ENCODE data around the gene UGCG. TPM values are rescaled to one million over a fixed set of nuclear protein-coding genes. Genes with fewer than 3 reads are reported as not detected.

The UGCG gene
- total and polyA plus RNA-seq, 2 of the 4 experiments (the other 2 are of a cell fraction) = 84.2 to 104 TPM

DNA sequence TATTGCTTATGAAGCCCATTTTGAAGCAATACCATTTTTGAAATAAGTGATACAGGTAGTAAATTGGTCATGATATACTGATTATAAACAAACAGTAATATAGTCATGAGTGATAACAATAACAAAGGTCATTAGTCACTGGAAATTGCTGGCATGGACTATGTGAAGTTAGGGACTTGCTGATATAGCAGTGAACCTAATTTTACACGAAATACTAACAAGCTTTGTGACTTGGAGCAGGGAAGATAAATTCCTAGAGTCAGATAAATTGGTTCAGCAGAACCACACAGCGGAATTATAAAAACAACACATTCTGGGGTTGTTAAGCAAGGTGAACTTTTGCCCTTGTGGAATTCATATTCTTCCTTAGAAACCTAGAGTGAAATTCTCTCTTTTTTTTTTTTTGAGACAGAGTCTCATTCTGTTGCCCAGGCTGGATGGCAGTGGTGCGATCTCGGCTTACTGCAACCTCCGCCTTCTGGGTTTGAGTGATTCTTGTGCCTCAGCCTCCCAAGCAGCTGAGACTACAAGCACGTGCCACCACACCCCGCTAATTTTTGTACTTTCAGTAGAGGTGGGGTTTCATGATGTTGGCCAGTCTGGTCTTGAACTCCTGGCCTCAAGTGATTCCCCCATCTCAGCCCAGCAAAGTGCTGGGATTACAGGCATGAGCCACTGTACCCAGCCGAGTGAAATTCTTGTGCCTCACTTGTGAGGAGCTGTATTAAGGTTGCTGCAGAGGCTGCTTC is 6.0 kb downstream of the UGCG start:
- Histone ChIP-seq H3K9ac (ENCODE audit: low read depth, low read length) (peak overlapping the region; percentile 54), H3K18ac (ENCODE audit: low read depth, low read length) (peak overlapping the region; percentile 42), H3K9me3 (ENCODE audit: control insufficient read depth, insufficient read depth, low read length) (no peaks in the 10 kb centered on the region), H2BK120ac (ENCODE audit: low read depth, low read length) (no peak overlapping the region), H3K56ac (ENCODE audit: extremely low read depth, insufficient read depth, low read length) (no peak overlapping the region), H2BK20ac (ENCODE audit: low read depth, low read length) (no peak overlapping the region), H2BK15ac (ENCODE audit: low read depth, low read length) (no peak overlapping the region), H3K79me1 (ENCODE audit: low read depth in 1 of 2, low read length in 2 of 2) (peaks cover 0 to 38% of the 10 kb centered on the region in 2 experiments; a peak in 2 of 4 replicates), H3K23ac (ENCODE audit: low read depth, low read length) (peak overlapping the region; percentile 29), H2AK9ac (replicated peaks; ENCODE audit: low read depth, low read length, poor library complexity) (no peak overlapping the region), H3K4ac (ENCODE audit: low read depth, low read length) (peak overlapping the region; percentile 56), H3K4me1 (ENCODE audit: control insufficient read depth, insufficient read depth, low read length) (peaks cover 29% of the 10 kb centered on the region), H3K27me3 (ENCODE audit: control insufficient read depth, insufficient read depth, low read length) (no peaks in the 10 kb centered on the region), H3K4me3 (ENCODE audit: insufficient read depth, low read depth, low read length) (peak overlapping the region; percentile 98; the same call in 1 of the 2 replicates), H4K8ac (ENCODE audit: low read depth in 2 of 2, low read length in 2 of 2) (peak overlapping the region; percentile 41 to 54; a peak in 3 of 4 replicates), H3K9me1 (ENCODE audit: insufficient read depth, low read length) (peaks cover 21% of the 10 kb centered on the region), H3K27ac (ENCODE audit: insufficient read depth, low read length) (peak overlapping the region; percentile 55), H4K5ac (ENCODE audit: low read depth, low read length) (peak overlapping the region; percentile 15; the same call in 1 of the 2 replicates), H4K20me1 (ENCODE audit: insufficient read depth, low read length) (peaks cover 89% of the 10 kb centered on the region), H3K4me2 (ENCODE audit: low read depth, low read length) (peak overlapping the region; percentile 100), H2AK5ac (ENCODE audit: low read depth, low read length) (peak overlapping the region; percentile 28; the same call in 1 of the 2 replicates), H3K14ac (replicated peaks; ENCODE audit: low read depth, low read length) (peak overlapping the region; percentile 33), H4K91ac (ENCODE audit: insufficient read depth, low read depth, low read length) (peak overlapping the region; percentile 2; the same call in 1 of the 2 replicates), H2AFZ (replicated peaks; ENCODE audit: low read length, poor library complexity) (no peak overlapping the region), H2BK5ac (ENCODE audit: low read depth, low read length, poor library complexity, severe bottlenecking) (peak overlapping the region; percentile 71), H3K36me3 (ENCODE audit: control insufficient read depth, insufficient read depth, low read length) (peaks cover 14% of the 10 kb centered on the region)
- dilution Hi-C loops (cut with HindIII; ENCODE audit: low sequenced_read_pairs, unreplicated experiment) (no loop called here), in situ Hi-C loops (cut with MboI; ENCODE audit: low sequenced_read_pairs) (loop anchor here (5.0 kb wide), 1 partner anchor 165 kb away; no protein-coding TSS in a partner anchor), intact Hi-C loops (cut with micrococcal nuclease) (no loop called here)
- no CpG with 5 or more reads among the region's 8 CpGs for WGBS, 2 experiments (ENCODE audit: extremely low coverage in 2 of 2, insufficient read length in 1 of 2)
- no TSS peak for BruUV-seq (replicated peaks)
- POLR2A ChIA-PET (ENCODE audit: unreplicated experiment) = interaction anchor here (0.6 to 2.3 kb wide), 2 partner anchors 149 to 172 kb away, joined by 3 to 10 read pairs; no protein-coding TSS in a partner anchor
- no peak for TF ChIP-seq CEBPB (IDR thresholded peaks at IDR 0.05; ENCODE audit: low read depth, low read length)
- TF ChIP-seq, protein P1, sequence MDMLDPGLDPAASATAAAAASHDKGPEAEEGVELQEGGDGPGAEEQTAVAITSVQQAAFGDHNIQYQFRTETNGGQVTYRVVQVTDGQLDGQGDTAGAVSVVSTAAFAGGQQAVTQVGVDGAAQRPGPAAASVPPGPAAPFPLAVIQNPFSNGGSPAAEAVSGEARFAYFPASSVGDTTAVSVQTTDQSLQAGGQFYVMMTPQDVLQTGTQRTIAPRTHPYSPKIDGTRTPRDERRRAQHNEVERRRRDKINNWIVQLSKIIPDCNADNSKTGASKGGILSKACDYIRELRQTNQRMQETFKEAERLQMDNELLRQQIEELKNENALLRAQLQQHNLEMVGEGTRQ (IDR thresholded peaks at IDR 0.05; ENCODE audit: low read depth, low read length) = no peak
- no peak for TF ChIP-seq NFE2L2 (IDR thresholded peaks at IDR 0.05; ENCODE audit: low read depth, low read length)
- no peak for TF ChIP-seq POLR2A (IDR thresholded peaks at IDR 0.05; ENCODE audit: low read depth, low read length)
- no peak for TF ChIP-seq RCOR1 (IDR thresholded peaks at IDR 0.05; ENCODE audit: insufficient replicate concordance, low read length)
- no peak for TF ChIP-seq RFX5 (IDR thresholded peaks at IDR 0.05; ENCODE audit: low read depth, low read length)
- no peak for TF ChIP-seq RAD21 (IDR thresholded peaks at IDR 0.05; ENCODE audit: low read length)
- peak; percentile 25; the same call in 1 of the 2 replicates for TF ChIP-seq MAFK (IDR thresholded peaks at IDR 0.05; ENCODE audit: low read depth, low read length)
- CTCF ChIA-PET = interaction anchor here (0.7 to 0.9 kb wide), 2 partner anchors 21 to 172 kb away, joined by 3 to 5 read pairs; no protein-coding TSS in a partner anchor
- peak; percentile 70 for DNase-seq
- ATAC-seq (ENCODE audit: low read depth) = peak; percentile 10; the same call in 1 of the 2 replicates
